ENCODE measurements around the gene SSH2. TPM values are rescaled to one million over a fixed set of nuclear protein-coding genes. Genes with fewer than 3 reads are reported as not detected.

SSH2 gene
- total RNA-seq, 1 experiment from 2014 or later: 14.6 TPM

DNA sequence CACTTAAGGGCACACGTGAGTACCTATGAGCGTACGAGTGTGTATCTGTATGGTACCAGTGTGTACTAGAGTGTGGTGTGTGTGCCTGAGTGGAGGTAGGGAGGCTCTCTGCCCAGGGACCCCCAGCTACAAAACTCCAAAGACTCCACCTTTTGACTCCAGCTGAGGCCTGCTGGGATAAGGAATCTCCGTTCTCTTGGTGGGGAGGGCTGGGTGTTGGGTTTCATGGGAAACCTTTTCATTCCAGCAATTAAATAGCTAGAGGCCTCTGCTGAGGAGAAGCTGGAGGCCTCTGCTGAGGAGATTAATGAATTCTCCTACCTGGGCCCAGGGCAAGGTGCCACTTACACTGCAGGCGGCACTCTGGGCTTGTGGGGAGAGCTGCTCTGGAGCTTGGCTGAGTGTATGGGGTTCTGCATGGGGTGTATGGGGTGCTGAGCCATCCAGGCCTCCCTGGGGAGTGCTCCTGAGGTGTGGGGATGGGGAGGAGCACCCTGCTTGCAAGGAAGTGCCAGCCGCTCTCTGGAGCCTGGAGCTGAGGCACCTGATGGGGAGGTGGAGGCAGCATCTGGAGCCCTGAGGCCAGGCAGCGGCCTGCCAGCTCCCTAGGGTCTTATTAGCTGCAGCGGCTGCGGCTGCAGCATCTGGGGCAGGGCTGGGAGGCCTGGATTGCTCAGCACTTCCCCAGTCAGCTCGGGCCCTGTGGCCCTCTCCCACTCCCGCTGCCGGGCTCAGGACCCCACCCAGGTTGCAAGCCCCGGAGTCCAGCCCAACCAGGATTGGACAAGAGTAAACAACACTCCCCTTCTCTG, 332.5 kb downstream of the SSH2 start:
- Histone ChIP-seq H3K9ac (ENCODE audit: extremely low read depth, insufficient read length, low read length) (no peak overlapping the region), H3K79me1 (ENCODE audit: insufficient read depth, low read depth, low read length, poor library complexity, severe bottlenecking) (no peaks in the 10 kb centered on the region), H3K79me2 (ENCODE audit: insufficient read depth, low read length) (no peaks in the 10 kb centered on the region; the same call in 1 of the 2 replicates), H3K9me3 (ENCODE audit: control insufficient read depth, low read depth, low read length) (no peaks in the 10 kb centered on the region), H4K91ac (ENCODE audit: insufficient read length, low read depth, low read length) (no peak overlapping the region), H3K23ac (ENCODE audit: insufficient read length, low read depth, low read length) (no peak overlapping the region), H2BK15ac (ENCODE audit: low read depth, low read length) (no peak overlapping the region), H3K4me2 (ENCODE audit: insufficient read depth, insufficient read length, low read length) (peak overlapping the region; percentile 7), H3K14ac (ENCODE audit: insufficient read depth, low read length) (no peak overlapping the region), H2BK120ac (ENCODE audit: low read depth, low read length, poor library complexity, severe bottlenecking) (no peak overlapping the region), H3K18ac (ENCODE audit: insufficient read length, low read depth, low read length) (peak overlapping the region; percentile 23), H3K27ac (ENCODE audit: insufficient read length, low read depth, low read length) (no peak overlapping the region), H2BK12ac (ENCODE audit: insufficient read length, low read depth, low read length) (no peak overlapping the region), H3K23me2 (ENCODE audit: insufficient read length, low read depth, low read length, poor library complexity, severe bottlenecking) (peaks cover 12% of the 10 kb centered on the region), H2AFZ (ENCODE audit: low read length) (no peak overlapping the region), H4K20me1 (ENCODE audit: control insufficient read depth, insufficient read depth, insufficient read length) (no peaks in the 10 kb centered on the region), H3K56ac (ENCODE audit: insufficient read length, low read depth, low read length) (no peak overlapping the region), H2BK5ac (ENCODE audit: insufficient read length, low read length) (no peak overlapping the region), H3K27me3 (ENCODE audit: insufficient read depth, low read length) (no peaks in the 10 kb centered on the region), H2BK20ac (ENCODE audit: low read depth, low read length, poor library complexity, severe bottlenecking) (no peak overlapping the region), H3K4me1 (ENCODE audit: insufficient read depth, low read length) (peaks cover 4% of the 10 kb centered on the region; the same call in 1 of the 2 replicates), H3K4ac (ENCODE audit: low read depth, low read length) (no peak overlapping the region), H4K5ac (ENCODE audit: insufficient read length, low read depth, low read length) (no peak overlapping the region), H2AK5ac (ENCODE audit: insufficient read length, low read length) (no peak overlapping the region), H4K8ac (replicated peaks; ENCODE audit: insufficient read length, low read depth, low read length) (no peak overlapping the region), H3T11ph (ENCODE audit: low read length) (no peak overlapping the region)
- H3K4me3 Mint-ChIP-seq: peak overlapping the region; percentile 7 to 66; a peak in 3 of 5 replicates
- no CpG with 5 or more reads among the region's 13 CpGs for WGBS (ENCODE audit: extremely low coverage, insufficient read length, low lambda C conversion rate)
- peaks cover 0 to 2% (median 0%) of the 10 kb centered on the region in 3 experiments; a peak in 1 of 7 replicates for H3K36me3 Mint-ChIP-seq (ENCODE audit: insufficient read depth in 1 of 3, low read depth in 3 of 3)
- peak overlapping the region; percentile 33 to 68 (median 53); a peak in 5 of 7 replicates for H3K27ac Mint-ChIP-seq
- no peak for DNase-seq
- H3K4me1 Mint-ChIP-seq: peaks cover 25 to 58% of the 10 kb centered on the region in 2 experiments
- TF ChIP-seq, protein P1, sequence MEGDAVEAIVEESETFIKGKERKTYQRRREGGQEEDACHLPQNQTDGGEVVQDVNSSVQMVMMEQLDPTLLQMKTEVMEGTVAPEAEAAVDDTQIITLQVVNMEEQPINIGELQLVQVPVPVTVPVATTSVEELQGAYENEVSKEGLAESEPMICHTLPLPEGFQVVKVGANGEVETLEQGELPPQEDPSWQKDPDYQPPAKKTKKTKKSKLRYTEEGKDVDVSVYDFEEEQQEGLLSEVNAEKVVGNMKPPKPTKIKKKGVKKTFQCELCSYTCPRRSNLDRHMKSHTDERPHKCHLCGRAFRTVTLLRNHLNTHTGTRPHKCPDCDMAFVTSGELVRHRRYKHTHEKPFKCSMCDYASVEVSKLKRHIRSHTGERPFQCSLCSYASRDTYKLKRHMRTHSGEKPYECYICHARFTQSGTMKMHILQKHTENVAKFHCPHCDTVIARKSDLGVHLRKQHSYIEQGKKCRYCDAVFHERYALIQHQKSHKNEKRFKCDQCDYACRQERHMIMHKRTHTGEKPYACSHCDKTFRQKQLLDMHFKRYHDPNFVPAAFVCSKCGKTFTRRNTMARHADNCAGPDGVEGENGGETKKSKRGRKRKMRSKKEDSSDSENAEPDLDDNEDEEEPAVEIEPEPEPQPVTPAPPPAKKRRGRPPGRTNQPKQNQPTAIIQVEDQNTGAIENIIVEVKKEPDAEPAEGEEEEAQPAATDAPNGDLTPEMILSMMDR (conservative IDR thresholded peaks at IDR 0.05): no peak
- peaks cover 0 to 3% of the 10 kb centered on the region in 2 experiments; a peak in 1 of 5 replicates for H3K9me3 Mint-ChIP-seq
- peaks cover 2% of the 10 kb centered on the region for H3K27me3 Mint-ChIP-seq (ENCODE audit: low read depth)

Data from H9 (cell line).